Suprapubic skin (tissue), 3 donors: Measurements from ENCODE around the gene TMEM8B.

Experiments
- POLR2A ChIP-seq, 2 donors: fragments of 450-650 bp; IDR thresholded peaks; one replicate each; pipeline ENCODE4 v1.6.1; 2017; ENCODE audit warnings: antibody characterized with exemption in 2 of 2, mild to moderate bottlenecking in 2 of 2, moderate library complexity in 2 of 2
- TF ChIP-seq, protein P1 (sequence below), 2 donors: fragments of 200-600 bp in 1 of 2; fragments of 450-650 bp in 1 of 2; sonication (generic) in 1 of 2; IDR thresholded peaks; one replicate each; pipeline ENCODE4 v1.5.1; 2016 to 2019; ENCODE audit warnings: antibody characterized with exemption in 2 of 2, mild to moderate bottlenecking in 1 of 2, moderate library complexity in 1 of 2

DNA sequence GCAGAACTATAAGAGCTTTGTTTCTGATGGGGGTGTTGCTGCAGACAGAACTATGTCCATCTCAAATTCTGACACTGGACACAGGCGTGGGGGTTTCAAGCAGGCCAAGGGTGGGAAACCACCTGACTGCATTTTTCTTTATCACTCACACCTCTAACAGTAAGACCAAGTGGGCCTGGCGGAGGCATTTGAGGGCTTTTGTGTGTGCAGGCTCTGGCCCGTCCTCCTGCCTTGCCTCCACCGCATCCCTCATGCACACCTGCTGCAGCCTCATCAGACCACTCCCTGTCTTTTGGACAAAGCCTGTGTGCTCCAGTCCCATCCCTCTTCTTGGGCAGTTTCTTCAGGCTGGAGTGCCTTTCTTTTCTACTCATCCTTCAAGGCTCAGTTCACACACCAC, 33.3 kb downstream of the TMEM8B start:
- TF ChIP-seq, protein P1, sequence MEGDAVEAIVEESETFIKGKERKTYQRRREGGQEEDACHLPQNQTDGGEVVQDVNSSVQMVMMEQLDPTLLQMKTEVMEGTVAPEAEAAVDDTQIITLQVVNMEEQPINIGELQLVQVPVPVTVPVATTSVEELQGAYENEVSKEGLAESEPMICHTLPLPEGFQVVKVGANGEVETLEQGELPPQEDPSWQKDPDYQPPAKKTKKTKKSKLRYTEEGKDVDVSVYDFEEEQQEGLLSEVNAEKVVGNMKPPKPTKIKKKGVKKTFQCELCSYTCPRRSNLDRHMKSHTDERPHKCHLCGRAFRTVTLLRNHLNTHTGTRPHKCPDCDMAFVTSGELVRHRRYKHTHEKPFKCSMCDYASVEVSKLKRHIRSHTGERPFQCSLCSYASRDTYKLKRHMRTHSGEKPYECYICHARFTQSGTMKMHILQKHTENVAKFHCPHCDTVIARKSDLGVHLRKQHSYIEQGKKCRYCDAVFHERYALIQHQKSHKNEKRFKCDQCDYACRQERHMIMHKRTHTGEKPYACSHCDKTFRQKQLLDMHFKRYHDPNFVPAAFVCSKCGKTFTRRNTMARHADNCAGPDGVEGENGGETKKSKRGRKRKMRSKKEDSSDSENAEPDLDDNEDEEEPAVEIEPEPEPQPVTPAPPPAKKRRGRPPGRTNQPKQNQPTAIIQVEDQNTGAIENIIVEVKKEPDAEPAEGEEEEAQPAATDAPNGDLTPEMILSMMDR (IDR thresholded peaks at IDR 0.05), result no peak
- TF ChIP-seq POLR2A (IDR thresholded peaks at IDR 0.05), result no peak
